Ascending aorta (tissue), 2 donors: ENCODE data around the gene PPP1R14C. TPM values are rescaled to one million over a fixed set of nuclear protein-coding genes. Genes with fewer than 3 reads are reported as not detected.

Experiments used
- DNase-seq, 2 donors: peaks; one replicate each; pipeline ENCODE4 v3.0.0-alpha.2; 2019; ENCODE audit warnings: low spot score in 2 of 2
- H3K27ac ChIP-seq, 2 donors: fragments of 200-600 bp; sonication (generic); one replicate each; pipeline ENCODE4 v1.5.1; 2016 to 2017; ENCODE audit warnings: mild to moderate bottlenecking in 1 of 2
- H3K27me3 ChIP-seq: fragments of 200-600 bp; sonication (generic); one replicate; pipeline ENCODE4 v1.5.1; 2017
- H3K36me3 ChIP-seq, 2 donors: fragments of 200-600 bp; sonication (generic); one replicate each; pipeline ENCODE4 v1.5.1; 2016
- H3K4me1 ChIP-seq, 2 donors: fragments of 200-600 bp; sonication (generic); one replicate each; pipeline ENCODE4 v1.5.1; 2016 to 2017; ENCODE audit warnings: mild to moderate bottlenecking in 1 of 2
- H3K4me3 ChIP-seq, 2 donors: fragments of 200-600 bp; sonication (generic); one replicate each; pipeline ENCODE4 v1.5.1; 2016 to 2017; ENCODE audit warnings: mild to moderate bottlenecking in 1 of 2
- H3K9me3 ChIP-seq, 2 donors: fragments of 200-600 bp; sonication (generic); one replicate each; pipeline ENCODE4 v1.5.1; 2016
- intact Hi-C: fragments of 100-400 bp; cut with DNase I; formaldehyde crosslinking; loops from one replicate; pipeline ENCODE4 v1.15.1; 2023
- total RNA-seq: library from RNA; depleted of rRNA; stranded (reverse); fragments of >200 nt; gene quantifications from one replicate; pipeline ENCODE4 v1.1.0, GENCODE V29; 2016
- TF ChIP-seq, protein P1 (sequence below), 3 experiments: fragments of 200-600 bp in 2 of 3; fragments of 450-650 bp in 1 of 3; sonication (generic) in 2 of 3; IDR thresholded peaks; one replicate each; pipeline ENCODE4 v1.5.1; 2016 to 2019; ENCODE audit warnings: antibody characterized with exemption in 3 of 3, mild to moderate bottlenecking in 1 of 3, moderate library complexity in 1 of 3

PPP1R14C gene
- total RNA-seq, 1 donor from 2014 or later, result not detected

DNA sequence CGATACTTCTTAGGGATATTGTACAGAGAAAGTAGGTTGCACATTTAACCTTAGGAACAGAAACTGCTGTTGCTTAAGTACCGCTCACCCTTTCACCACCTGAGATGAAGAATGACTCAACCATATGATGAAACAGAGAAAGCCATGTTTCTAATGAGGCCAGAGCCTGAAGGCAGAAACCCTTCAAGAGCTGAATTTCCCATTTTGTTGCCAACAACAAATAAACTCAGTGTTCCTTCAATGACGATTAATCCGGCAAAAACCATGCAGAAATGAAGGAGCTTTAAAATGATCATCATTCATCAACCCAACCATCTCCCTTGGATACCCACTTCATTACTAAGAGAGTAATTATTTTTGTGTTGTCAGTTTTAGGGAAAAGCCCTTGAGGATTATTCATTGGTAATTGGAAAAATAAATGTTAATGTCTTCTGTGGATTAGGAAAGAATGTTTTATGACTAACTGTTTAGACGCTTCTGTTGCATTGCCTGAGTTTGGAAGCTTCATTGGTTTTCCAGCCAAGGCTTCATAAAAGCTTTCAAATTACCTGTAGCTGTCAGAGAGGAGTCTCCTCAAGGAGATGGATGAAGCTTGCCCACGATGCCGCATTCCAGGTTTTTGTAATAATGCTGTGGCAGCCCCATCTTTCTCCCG lies 113.9 kb downstream of the PPP1R14C start:
- H3K27ac ChIP-seq, result no peak overlapping the region
- intact Hi-C loops, result no loop called here
- no peak overlapping the region for H3K4me3 ChIP-seq
- H3K36me3 ChIP-seq, result no peaks in the 10 kb centered on the region
- DNase-seq, result no peak
- TF ChIP-seq, protein P1, sequence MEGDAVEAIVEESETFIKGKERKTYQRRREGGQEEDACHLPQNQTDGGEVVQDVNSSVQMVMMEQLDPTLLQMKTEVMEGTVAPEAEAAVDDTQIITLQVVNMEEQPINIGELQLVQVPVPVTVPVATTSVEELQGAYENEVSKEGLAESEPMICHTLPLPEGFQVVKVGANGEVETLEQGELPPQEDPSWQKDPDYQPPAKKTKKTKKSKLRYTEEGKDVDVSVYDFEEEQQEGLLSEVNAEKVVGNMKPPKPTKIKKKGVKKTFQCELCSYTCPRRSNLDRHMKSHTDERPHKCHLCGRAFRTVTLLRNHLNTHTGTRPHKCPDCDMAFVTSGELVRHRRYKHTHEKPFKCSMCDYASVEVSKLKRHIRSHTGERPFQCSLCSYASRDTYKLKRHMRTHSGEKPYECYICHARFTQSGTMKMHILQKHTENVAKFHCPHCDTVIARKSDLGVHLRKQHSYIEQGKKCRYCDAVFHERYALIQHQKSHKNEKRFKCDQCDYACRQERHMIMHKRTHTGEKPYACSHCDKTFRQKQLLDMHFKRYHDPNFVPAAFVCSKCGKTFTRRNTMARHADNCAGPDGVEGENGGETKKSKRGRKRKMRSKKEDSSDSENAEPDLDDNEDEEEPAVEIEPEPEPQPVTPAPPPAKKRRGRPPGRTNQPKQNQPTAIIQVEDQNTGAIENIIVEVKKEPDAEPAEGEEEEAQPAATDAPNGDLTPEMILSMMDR (IDR thresholded peaks at IDR 0.05), result no peak
- H3K9me3 ChIP-seq, result no peaks in the 10 kb centered on the region
- no peaks in the 10 kb centered on the region for H3K4me1 ChIP-seq
- H3K27me3 ChIP-seq, result no peaks in the 10 kb centered on the region

DNA sequence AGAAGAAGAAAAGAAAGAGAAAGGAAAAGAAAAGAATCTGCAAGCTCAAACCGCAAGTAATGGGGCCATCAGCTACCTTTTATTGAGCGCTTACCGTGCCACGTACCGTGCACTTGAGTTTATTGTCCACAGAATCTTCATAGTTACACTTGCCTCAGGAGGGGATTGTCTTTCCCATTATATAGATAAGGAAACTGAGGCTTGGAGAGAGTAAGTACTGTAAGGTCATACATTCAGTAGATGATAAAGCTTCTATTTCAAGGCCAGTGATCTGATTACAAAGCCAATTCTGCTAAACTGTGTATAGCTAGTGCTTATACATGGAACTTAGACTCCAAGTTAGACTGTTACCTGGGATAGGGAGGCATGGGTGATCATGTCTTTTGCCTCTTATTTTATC lies 115.5 kb downstream of the PPP1R14C start:
- intact Hi-C loops, result no loop called here
- Histone ChIP-seq H3K9me3 (no peaks in the 10 kb centered on the region), H3K4me1 (no peaks in the 10 kb centered on the region), H3K27me3 (no peaks in the 10 kb centered on the region), H3K4me3 (no peak overlapping the region), H3K27ac (no peak overlapping the region), H3K36me3 (no peaks in the 10 kb centered on the region)
- TF ChIP-seq, protein P1 (IDR thresholded peaks at IDR 0.05), result no peak
- no peak for DNase-seq

DNA sequence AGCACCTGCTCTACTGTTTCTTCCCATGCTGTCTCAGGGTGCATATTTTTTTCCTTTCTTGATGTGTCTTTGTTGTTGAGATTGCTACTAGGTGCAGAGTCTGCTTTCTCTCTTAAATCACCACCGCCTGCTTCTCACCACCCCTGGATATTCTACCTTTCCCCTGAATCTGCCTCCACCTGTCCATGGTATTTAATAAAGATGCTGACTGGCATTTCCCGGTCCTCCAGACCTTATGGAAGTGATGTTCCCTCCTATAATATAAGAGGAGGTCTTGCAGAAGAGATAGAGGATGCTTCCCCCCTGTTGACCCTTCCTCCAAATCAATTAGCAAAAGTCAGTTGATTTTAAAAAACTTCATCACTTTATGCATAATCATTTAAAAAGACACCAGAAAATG lies 118.1 kb downstream of the PPP1R14C start:
- Histone ChIP-seq H3K36me3 (no peaks in the 10 kb centered on the region), H3K27ac (no peak overlapping the region), H3K4me1 (no peaks in the 10 kb centered on the region), H3K9me3 (no peaks in the 10 kb centered on the region), H3K4me3 (no peak overlapping the region), H3K27me3 (no peaks in the 10 kb centered on the region)
- TF ChIP-seq, protein P1 (IDR thresholded peaks at IDR 0.05), result no peak
- intact Hi-C loops, result no loop called here
- no peak for DNase-seq

DNA sequence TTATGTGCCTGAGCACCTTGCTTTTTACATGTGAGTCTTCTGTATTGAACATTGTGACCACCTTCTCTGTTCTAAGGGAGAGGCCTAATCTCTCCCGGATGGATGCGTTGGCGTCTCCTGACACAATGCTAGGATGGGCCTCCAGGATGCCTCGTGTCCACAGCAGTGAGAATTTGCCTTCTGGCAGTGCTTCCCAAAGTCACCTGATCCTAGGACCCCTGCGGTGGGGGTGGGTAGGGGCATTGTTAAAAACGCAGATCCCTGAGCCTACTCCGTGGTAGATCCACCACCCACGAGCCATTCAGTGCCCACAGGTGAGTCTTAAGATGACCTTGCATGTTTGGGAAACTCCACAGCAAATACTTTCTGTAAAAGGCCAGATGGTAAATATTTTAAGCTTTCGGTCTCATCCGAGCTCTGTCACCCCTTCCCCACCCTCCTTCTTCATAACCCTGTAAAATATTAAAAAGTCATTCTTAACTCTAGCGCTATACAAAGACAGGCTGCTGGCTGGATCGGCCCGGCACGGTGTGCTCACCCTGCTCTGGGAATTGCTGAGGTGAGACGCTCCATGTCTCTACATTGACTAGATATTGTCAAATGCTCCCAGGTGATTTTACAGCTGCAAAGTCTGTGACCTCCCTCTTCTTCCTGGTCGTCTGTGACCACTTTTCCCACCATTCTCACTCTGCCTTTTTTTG lies 119.3 kb downstream of the PPP1R14C start:
- DNase-seq, result no peak
- intact Hi-C loops, result no loop called here
- no peaks in the 10 kb centered on the region for H3K27me3 ChIP-seq

DNA sequence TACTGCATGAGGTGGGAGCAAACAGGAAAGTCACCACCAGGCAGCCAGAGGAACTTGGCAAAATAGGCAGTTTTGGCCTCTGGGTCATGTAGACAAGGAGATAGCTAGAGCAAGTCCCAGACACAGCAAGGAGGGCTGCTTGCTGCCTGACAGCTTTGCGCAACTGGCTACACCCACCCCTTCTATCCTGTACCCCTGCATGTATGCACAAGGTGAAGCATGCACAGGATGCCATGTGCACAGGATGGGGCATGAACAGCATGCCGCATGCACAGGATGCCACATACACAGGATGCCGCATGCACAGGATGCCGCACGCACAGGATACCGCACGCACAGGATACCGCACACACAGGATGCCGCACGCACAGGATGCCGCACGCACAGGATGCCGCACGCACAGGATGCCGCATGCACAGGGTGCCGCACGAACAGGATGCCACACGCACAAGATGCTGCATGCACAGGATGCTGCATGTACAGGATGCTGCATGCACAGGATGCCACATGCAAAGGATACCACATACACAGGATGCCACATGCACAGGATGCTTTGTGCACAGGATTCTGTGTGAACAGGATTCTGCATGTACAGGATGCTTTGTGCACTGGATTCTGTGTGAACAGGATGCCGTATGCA lies 121.0 kb downstream of the PPP1R14C start:
- no peak overlapping the region for H3K4me3 ChIP-seq
- TF ChIP-seq, protein P1 (IDR thresholded peaks at IDR 0.05), result no peak
- no peak for DNase-seq
- H3K36me3 ChIP-seq, result no peaks in the 10 kb centered on the region
- no peaks in the 10 kb centered on the region for H3K9me3 ChIP-seq
- no peaks in the 10 kb centered on the region for H3K27me3 ChIP-seq
- no peak overlapping the region for H3K27ac ChIP-seq
- H3K4me1 ChIP-seq, result peaks cover 0 to 3% of the 10 kb centered on the region in 2 donors
- intact Hi-C loops, result no loop called here

More for the DNA sequence above, 119.3 kb downstream of the PPP1R14C start:
- Histone ChIP-seq H3K9me3 (no peaks in the 10 kb centered on the region), H3K27ac (no peak overlapping the region), H3K36me3 (no peaks in the 10 kb centered on the region), H3K4me1 (peaks cover 0 to 3% of the 10 kb centered on the region in 2 donors), H3K4me3 (no peak overlapping the region)
- TF ChIP-seq, protein P1 (IDR thresholded peaks at IDR 0.05), result no peak
